H1 (cell line): ENCODE results near the gene NAA16. TPM values are rescaled to one million over a fixed set of nuclear protein-coding genes. Genes with fewer than 3 reads are reported as not detected.

Source experiments
- CTCF ChIA-PET: fragments of 300-600 bp; sonication (Branson Sonifier 250); formaldehyde crosslinking; loops from one replicate; lab custom pipeline; 2021; ENCODE audit not compliant: partially characterized antibody; lab: Charles Lee
- POLR2A ChIA-PET: fragments of 300-600 bp; sonication (Branson Sonifier 250); formaldehyde crosslinking; loops from one replicate; lab custom pipeline; 2021; ENCODE audit warnings: inconsistent platforms; ENCODE audit not compliant: partially characterized antibody; lab: Charles Lee
- DNase-seq, 2 experiments: peaks; one replicate each; pipeline versions ENCODE4 v3.0.0 to v3.0.0-alpha.2; 2010 to 2022; ENCODE audit warnings: low spot score in 2 of 2, low read depth in 1 of 2, mixed read lengths in 1 of 2
- FAIRE-seq: peaks from 2 replicates; lab custom pipeline; 2011; peaks lifted over from hg19 to GRCh38; lab: Jason Lieb, UNC
- H2AFZ ChIP-seq: 2 replicates; pipeline ENCODE4 v1.8.1; 2012; ENCODE audit warnings: low read length, inconsistent platforms
- H2AK5ac ChIP-seq: 2 replicates; pipeline ENCODE4 v1.6.1; 2013; ENCODE audit warnings: low read depth, low read length
- H2BK120ac ChIP-seq: replicated peaks from 2 replicates; pipeline ENCODE3; 2013; ENCODE audit warnings: low read depth, low read length, inconsistent platforms
- H2BK12ac ChIP-seq: 2 replicates; pipeline ENCODE4 v1.6.1; 2013; ENCODE audit warnings: low read depth, low read length
- H2BK15ac ChIP-seq: 2 replicates; pipeline ENCODE4 v1.6.1; 2013; ENCODE audit warnings: low read length
- H2BK20ac ChIP-seq: 2 replicates; pipeline ENCODE4 v1.6.1; 2013; ENCODE audit warnings: low read length
- H2BK5ac ChIP-seq: 2 replicates; pipeline ENCODE4 v1.6.1; 2013; ENCODE audit warnings: low read depth, low read length
- H3K14ac ChIP-seq: 2 replicates; pipeline ENCODE4 v1.6.1; 2013; ENCODE audit warnings: inconsistent platforms; ENCODE audit not compliant: insufficient read length
- H3K18ac ChIP-seq: 2 replicates; pipeline ENCODE4 v1.6.1; 2013; ENCODE audit warnings: low read length; ENCODE audit errors: extremely low read depth
- H3K23ac ChIP-seq: 2 replicates; pipeline ENCODE4 v1.6.1; 2013; ENCODE audit warnings: inconsistent platforms; ENCODE audit not compliant: insufficient read length
- H3K23me2 ChIP-seq: 2 replicates; pipeline ENCODE4 v1.6.1; 2013; ENCODE audit warnings: low read depth, low read length
- H3K27ac ChIP-seq: 2 replicates; pipeline ENCODE4 v1.6.1; 2011; ENCODE audit warnings: low read depth, low read length, inconsistent platforms
- H3K27me3 ChIP-seq, 4 experiments: replicated peaks in 1 of 4; 1 replicate in 1 of 4; 2 replicates in 3 of 4; pipeline versions ENCODE4 v1.6.1 to v1.8.1; 2011 to 2013; ENCODE audit warnings: low read length in 3 of 4, mild to moderate bottlenecking in 3 of 4, inconsistent platforms in 2 of 4, mixed read lengths in 2 of 4, moderate library complexity in 1 of 4; ENCODE audit not compliant: control insufficient read depth in 3 of 4, insufficient read depth in 3 of 4; ENCODE audit errors: extremely low read depth in 1 of 4
- H3K36me3 ChIP-seq, 4 experiments: 2 replicates each; pipeline versions ENCODE4 v1.6.1 to v1.8.1; 2011 to 2013; ENCODE audit warnings: mild to moderate bottlenecking in 4 of 4, low read length in 3 of 4, moderate library complexity in 2 of 4, control low read depth in 1 of 4, inconsistent platforms in 1 of 4; ENCODE audit not compliant: insufficient read depth in 4 of 4, control insufficient read depth in 2 of 4
- H3K4ac ChIP-seq: replicated peaks from 2 replicates; pipeline ENCODE3; 2013; ENCODE audit warnings: low read length, low read depth, mixed read lengths, inconsistent platforms; ENCODE audit not compliant: insufficient read length
- H3K4me1 ChIP-seq, 4 experiments: replicated peaks in 1 of 4; 1 replicate in 1 of 4; 2 replicates in 3 of 4; pipeline versions ENCODE4 v1.6.1 to v1.8.1; 2011 to 2013; ENCODE audit warnings: low read length in 3 of 4, inconsistent platforms in 2 of 4, mixed read lengths in 1 of 4; ENCODE audit not compliant: insufficient read depth in 4 of 4, control insufficient read depth in 3 of 4
- H3K4me2 ChIP-seq, 2 experiments: 2 replicates each; pipeline versions ENCODE4 v1.6.1 to v1.8.1; 2011 to 2013; ENCODE audit warnings: low read depth in 2 of 2, low read length in 2 of 2, control low read depth in 1 of 2, inconsistent platforms in 1 of 2, mild to moderate bottlenecking in 1 of 2; ENCODE audit not compliant: insufficient read depth in 1 of 2
- H3K4me3 ChIP-seq, 4 experiments: fragments of 200-600, 300-600 bp in 1 of 4; sonication (generic), shearing (Covaris generic), sonication (Bioruptor Twin) in 1 of 4; 2 replicates each; pipeline versions ENCODE4 v1.5.1 to v1.8.1; 2011 to 2016; ENCODE audit warnings: low read length in 4 of 4, low read depth in 3 of 4, control low read depth in 2 of 4, inconsistent platforms in 2 of 4, mild to moderate bottlenecking in 2 of 4, mixed read lengths in 1 of 4, moderate library complexity in 1 of 4; ENCODE audit not compliant: insufficient read depth in 2 of 4; ENCODE audit errors: extremely low read depth in 1 of 4
- H3K56ac ChIP-seq: replicated peaks from 2 replicates; pipeline ENCODE3; 2013; ENCODE audit warnings: low read depth, mild to moderate bottlenecking, mixed read lengths, low read length, inconsistent platforms; ENCODE audit not compliant: insufficient read length
- H3K79me1 ChIP-seq: 2 replicates; pipeline ENCODE4 v1.6.1; 2013; ENCODE audit warnings: low read depth, low read length, control low read depth
- H3K79me2 ChIP-seq, 2 experiments: 2 replicates each; pipeline versions ENCODE4 v1.6.1 to v1.8.1; 2012 to 2013; ENCODE audit warnings: low read length in 2 of 2, mild to moderate bottlenecking in 2 of 2, inconsistent platforms in 1 of 2; ENCODE audit not compliant: insufficient read depth in 2 of 2, control insufficient read depth in 1 of 2
- H3K9ac ChIP-seq, 4 experiments: replicated peaks in 1 of 4; 1 replicate in 1 of 4; 2 replicates in 3 of 4; pipeline versions ENCODE4 v1.6.1 to v1.8.1; 2011 to 2013; ENCODE audit warnings: low read depth in 3 of 4, low read length in 3 of 4, control low read depth in 2 of 4, mild to moderate bottlenecking in 2 of 4, moderate library complexity in 2 of 4, inconsistent platforms in 1 of 4; ENCODE audit errors: extremely low read depth in 1 of 4
- H3K9me3 ChIP-seq, 2 experiments: 2 replicates each; pipeline versions ENCODE4 v1.6.1 to v1.8.1; 2012 to 2013; ENCODE audit warnings: mild to moderate bottlenecking in 2 of 2, moderate library complexity in 2 of 2, control low read depth in 1 of 2, inconsistent platforms in 1 of 2, low read depth in 1 of 2, low read length in 1 of 2, mixed read lengths in 1 of 2; ENCODE audit not compliant: insufficient read depth in 2 of 2
- H4K20me1 ChIP-seq, 2 experiments: replicated peaks in 1 of 2; 2 replicates each; pipeline versions ENCODE3 to v1.8.1; 2011 to 2013; ENCODE audit warnings: inconsistent platforms in 2 of 2, low read length in 2 of 2, mild to moderate bottlenecking in 1 of 2; ENCODE audit not compliant: insufficient read depth in 2 of 2, control insufficient read depth in 1 of 2
- H4K5ac ChIP-seq: 2 replicates; pipeline ENCODE4 v1.6.1; 2013; ENCODE audit warnings: low read length, low read depth, mixed read lengths, inconsistent platforms; ENCODE audit not compliant: insufficient read length
- H4K8ac ChIP-seq: 2 replicates; pipeline ENCODE4 v1.8.0; 2013; ENCODE audit warnings: mild to moderate bottlenecking, moderate library complexity, low read length, inconsistent platforms; ENCODE audit not compliant: insufficient read depth; ENCODE audit errors: extremely low read depth
- H4K91ac ChIP-seq: replicated peaks from 2 replicates; pipeline ENCODE3; 2013; ENCODE audit warnings: low read length, mixed read lengths, inconsistent platforms; ENCODE audit not compliant: insufficient read length
- ATF2 ChIP-seq: IDR thresholded peaks from 2 replicates; pipeline ENCODE4 v1.6.1; 2012; ENCODE audit warnings: low read length, inconsistent platforms
- KDM4A ChIP-seq: IDR thresholded peaks from one replicate; pipeline ENCODE4 v1.7.1; 2012; ENCODE audit warnings: low read depth, mild to moderate bottlenecking, moderate library complexity, low read length, inconsistent platforms; ENCODE audit not compliant: severe bottlenecking
- NRF1 ChIP-seq: IDR thresholded peaks from 2 replicates; pipeline ENCODE4 v1.6.1; 2011; ENCODE audit warnings: mild to moderate bottlenecking, low read depth, low read length, improper control_type of control experiment
- RFX5 ChIP-seq: IDR thresholded peaks from 2 replicates; pipeline ENCODE4 v1.6.1; 2011; ENCODE audit warnings: low read depth, low read length, improper control_type of control experiment, borderline replicate concordance
- SIX5 ChIP-seq: IDR thresholded peaks from 2 replicates; pipeline ENCODE4 v1.6.1; 2011; ENCODE audit warnings: mild to moderate bottlenecking, low read depth, low read length
- SP1 ChIP-seq: IDR thresholded peaks from 2 replicates; pipeline ENCODE4 v1.6.1; 2011; ENCODE audit warnings: low read depth, low read length
- TEAD4 ChIP-seq: IDR thresholded peaks from 2 replicates; pipeline ENCODE4 v1.6.1; 2012; ENCODE audit warnings: low read depth, low read length, inconsistent platforms, mixed read lengths
- WGBS, 2 experiments: shearing (Covaris generic) in 1 of 2; methylation state at CpG; one replicate each; pipeline versions ENCODE4 v1.1.6 to v1.1.7; 2013 to 2015; ENCODE audit warnings: low lambda C conversion rate in 2 of 2, mixed read lengths in 2 of 2, inconsistent platforms in 1 of 2, low coverage in 1 of 2, missing lambda C conversion rate in 1 of 2; ENCODE audit not compliant: insufficient replicate concordance in 2 of 2, insufficient coverage in 1 of 2, insufficient read length in 1 of 2; ENCODE audit errors: extremely low coverage in 1 of 2, missing lambda C conversion rate in 1 of 2; 5-methylcytosine and 5-hydroxymethylcytosine counted together
- polyA plus RNA-seq, 7 experiments: library from polyadenylated mRNA; depleted of rRNA in 3 of 7; stranded (reverse) in 5 of 7; unstranded in 2 of 7; fragments of >200 nt in 5 of 7; fragments of 200-250 nt in 2 of 7; gene quantifications; 1 replicate in 5 of 7; 2 replicates in 1 of 7; 4 replicates in 1 of 7; pipeline versions ENCODE4 v1.2.1 to v1.2.3, GENCODE V29; 2011 to 2013; ENCODE audit warnings: missing spikeins in 2 of 7, mixed read lengths in 2 of 7
- total RNA-seq: library from RNA; stranded (reverse); fragmentation: NEBNext Ultra II Directional; extraction: Animal tissue kit (Norgen Biotek cat#: 25700); gene quantifications from 2 replicates; pipeline ENCODE4 v1.2.1, GENCODE V29; 2021
- TF ChIP-seq, protein P1 (sequence below): IDR thresholded peaks from 2 replicates; pipeline ENCODE4 v1.6.1; 2012; ENCODE audit warnings: inconsistent platforms

NAA16 gene
- total and polyA plus RNA-seq, 2 of the 8 experiments (the other 6 are each of a cell fraction or from before 2014, with no cell fraction given): 11.4 to 40.0 TPM

GRCh38 chr13:41334810-41335209 is 23.7 kb downstream of the NAA16 start:
- H4K91ac ChIP-seq: no peak overlapping the region
- no peak overlapping the region for H2BK15ac ChIP-seq
- ChIA-PET POLR2A (no interaction called here), CTCF (interaction anchor here (1.2 kb wide), 1 partner anchor 14 kb away, joined by 3 read pairs; no protein-coding TSS in a partner anchor)
- H4K8ac ChIP-seq: no peak overlapping the region
- no peak overlapping the region for H2AK5ac ChIP-seq
- H2BK20ac ChIP-seq: no peak overlapping the region
- no peak overlapping the region for H3K27ac ChIP-seq
- H2AFZ ChIP-seq: no peak overlapping the region
- no peak overlapping the region for H2BK5ac ChIP-seq
- H3K56ac ChIP-seq: no peak overlapping the region
- H2BK120ac ChIP-seq: no peak overlapping the region
- H3K27me3 ChIP-seq: no peaks in the 10 kb centered on the region
- H3K4me1 ChIP-seq: no peaks in the 10 kb centered on the region
- H3K9me3 ChIP-seq: no peaks in the 10 kb centered on the region
- no peak overlapping the region for H3K4me2 ChIP-seq
- H3K79me2 ChIP-seq: peaks cover 0 to 11% of the 10 kb centered on the region in 2 experiments; a peak in 1 of 4 replicates
- H3K4me3 ChIP-seq: no peak overlapping the region
- 96% methylated on average over 4 of the region's 4 CpGs; no CpG with 5 or more reads in 1 of the 2 experiments for WGBS, 2 experiments
- H3K23me2 ChIP-seq: no peaks in the 10 kb centered on the region
- H3K9ac ChIP-seq: no peak overlapping the region
- no peak overlapping the region for H3K14ac ChIP-seq
- H3K4ac ChIP-seq: no peak overlapping the region
- no peaks in the 10 kb centered on the region for H3K79me1 ChIP-seq
- peaks cover 0 to 60% (median 5%) of the 10 kb centered on the region in 4 experiments; a peak in 4 of 8 replicates for H3K36me3 ChIP-seq
- H3K23ac ChIP-seq: no peak overlapping the region
- FAIRE-seq (no peak), DNase-seq (no peak)
- no peaks in the 10 kb centered on the region for H4K20me1 ChIP-seq
- H4K5ac ChIP-seq: no peak overlapping the region
- TF ChIP-seq KDM4A: no peak
- no peak for TF ChIP-seq SIX5
- TF ChIP-seq RFX5: no peak
- TF ChIP-seq SP1: no peak
- no peak for TF ChIP-seq NRF1
- TF ChIP-seq ATF2: no peak
- TF ChIP-seq, protein P1, sequence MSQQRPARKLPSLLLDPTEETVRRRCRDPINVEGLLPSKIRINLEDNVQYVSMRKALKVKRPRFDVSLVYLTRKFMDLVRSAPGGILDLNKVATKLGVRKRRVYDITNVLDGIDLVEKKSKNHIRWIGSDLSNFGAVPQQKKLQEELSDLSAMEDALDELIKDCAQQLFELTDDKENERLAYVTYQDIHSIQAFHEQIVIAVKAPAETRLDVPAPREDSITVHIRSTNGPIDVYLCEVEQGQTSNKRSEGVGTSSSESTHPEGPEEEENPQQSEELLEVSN: no peak
- TF ChIP-seq TEAD4: no peak
- H2BK12ac ChIP-seq: no peak overlapping the region
- H3K18ac ChIP-seq: no peak overlapping the region
